Kidney (tissue), 14 donors: Measurements from ENCODE around the gene FARP1. TPM values are rescaled to one million over a fixed set of nuclear protein-coding genes. Genes with fewer than 3 reads are reported as not detected.

Source experiments
- DNase-seq, 5 donors: peaks; one replicate each; pipeline ENCODE4 v3.0.0-alpha.2; 2013 to 2020
- FAIRE-seq: peaks from 2 replicates; lab custom pipeline; 2012; peaks lifted over from hg19 to GRCh38; lab: Jason Lieb, UNC
- H3K27ac ChIP-seq, 2 donors: one replicate each; pipeline ENCODE4 v1.7.0; 2013; ENCODE audit warnings: low read depth in 2 of 2, low read length in 2 of 2, inconsistent platforms in 1 of 2
- H3K27me3 ChIP-seq: one replicate; pipeline ENCODE4 v1.7.1; 2013; ENCODE audit warnings: low read length, inconsistent platforms; ENCODE audit not compliant: control insufficient read depth, insufficient read depth
- H3K36me3 ChIP-seq, 3 donors: one replicate each; pipeline versions ENCODE4 v1.7.0 to v1.7.1; 2013; ENCODE audit warnings: low read length in 3 of 3, control low read depth in 1 of 3, inconsistent platforms in 1 of 3; ENCODE audit not compliant: insufficient read depth in 3 of 3, control insufficient read depth in 2 of 3
- H3K4me1 ChIP-seq, 3 donors: one replicate each; pipeline versions ENCODE4 v1.7.0 to v1.7.1; 2013; ENCODE audit warnings: low read length in 3 of 3, inconsistent platforms in 1 of 3, low read depth in 1 of 3; ENCODE audit not compliant: control insufficient read depth in 2 of 3, insufficient read depth in 2 of 3
- H3K4me3 ChIP-seq, 3 donors: one replicate each; pipeline versions ENCODE4 v1.7.0 to v1.8.1; 2013; ENCODE audit warnings: low read length in 3 of 3, control low read depth in 1 of 3, inconsistent platforms in 1 of 3
- H3K9ac ChIP-seq, 3 donors: one replicate each; pipeline versions ENCODE4 v1.7.0 to v1.7.1; 2013; ENCODE audit warnings: low read length in 3 of 3, control low read depth in 1 of 3, inconsistent platforms in 1 of 3
- H3K9me3 ChIP-seq, 3 donors: one replicate each; pipeline versions ENCODE4 v1.7.0 to v1.7.1; 2013; ENCODE audit warnings: low read length in 3 of 3, control low read depth in 1 of 3, inconsistent platforms in 1 of 3; ENCODE audit not compliant: control insufficient read depth in 2 of 3, insufficient read depth in 1 of 3
- intact Hi-C: fragments of 100-400 bp; cut with DNase I; formaldehyde crosslinking; loops from one replicate; pipeline ENCODE4 v1.11.1; 2022
- polyA plus RNA-seq: library from polyadenylated mRNA; stranded (reverse); fragments of 350-450 nt; fragmentation: Illumina TruSeq; extraction: RNeasy Lipid Tissue Mini Kit (QIAGEN cat#74804); gene quantifications from one replicate; pipeline ENCODE4 v1.2.3, GENCODE V29; 2014; ENCODE audit warnings: low read depth, low replicate concordance; ENCODE audit not compliant: insufficient read depth
- total RNA-seq: library from RNA; stranded (reverse); fragmentation: NEBNext Ultra II Directional; extraction: Animal tissue kit (Norgen Biotek cat#: 25700); gene quantifications from one replicate; pipeline ENCODE4 v1.2.1, GENCODE V29; 2021
- TF ChIP-seq, protein P1 (sequence below): IDR thresholded peaks from 3 replicates; pipeline ENCODE4 v1.5.1; 2012; ENCODE audit warnings: mild to moderate bottlenecking, moderate library complexity, borderline replicate concordance; ENCODE audit not compliant: insufficient read depth; ENCODE audit errors: extremely low read depth
- donor health status: control.
- donor health status: control.
- donor health status: control.
- donor health status: control.
- donor health status: control.
- donor health status: DM: yes; HTN: yes; CAD: no.
- donor health status: Normal renal cell carcinoma (clear cell type).

FARP1 gene
- total and polyA plus RNA-seq, 2 donors from 2014 or later, result 123 to 229 TPM

DNA sequence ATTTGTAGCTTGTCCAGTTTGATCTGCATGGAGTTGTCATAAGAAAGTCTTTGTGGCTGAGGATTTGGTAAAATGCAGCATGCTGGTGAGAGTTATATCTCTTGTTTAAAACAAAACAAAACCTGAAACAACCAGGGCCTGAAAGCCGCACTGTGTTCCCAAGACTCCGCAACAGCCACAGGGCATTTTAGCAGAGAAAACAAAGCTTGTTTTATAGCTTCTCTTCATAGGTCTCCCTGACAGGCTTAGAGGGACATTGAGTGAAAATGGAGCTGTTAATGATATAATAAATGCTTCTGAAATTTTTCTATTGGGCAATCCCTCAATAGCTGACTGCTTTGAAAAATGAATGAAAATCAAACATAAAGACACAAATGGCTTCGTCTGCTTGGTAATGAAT, 182.8 kb downstream of the FARP1 start:
- no peak for FAIRE-seq
- Histone ChIP-seq H3K27ac (no peak overlapping the region), H3K36me3 (no peaks in the 10 kb centered on the region)

DNA sequence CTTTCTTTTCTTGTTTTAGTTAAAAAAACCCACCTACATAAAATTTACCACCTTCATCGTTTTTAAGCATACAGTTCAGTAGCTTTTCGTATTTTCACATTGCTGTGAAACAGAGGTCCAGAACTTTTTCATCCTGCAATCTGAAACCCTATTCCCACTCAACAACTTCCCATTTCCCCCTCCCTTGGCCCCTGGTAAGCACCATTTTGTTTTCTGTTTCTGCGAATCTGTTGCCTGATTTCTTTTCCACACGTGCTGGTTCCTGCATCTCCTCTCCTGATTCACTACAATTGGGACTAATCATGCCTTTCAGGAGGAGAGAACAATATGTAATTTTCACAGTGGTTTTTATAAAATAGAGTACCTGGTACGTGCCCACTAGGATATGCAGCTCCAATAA, 183.4 kb downstream of the FARP1 start:
- peak in 2 of 5 donors; percentile 49 for DNase-seq
- no peaks in the 10 kb centered on the region for H3K9me3 ChIP-seq
- intact Hi-C loops, result no loop called here
- no peaks in the 10 kb centered on the region for H3K27me3 ChIP-seq
- FAIRE-seq, result no peak
- H3K9ac ChIP-seq, result no peak overlapping the region
- peaks cover 5 to 46% (median 15%) of the 10 kb centered on the region in 3 donors for H3K4me1 ChIP-seq
- TF ChIP-seq, protein P1, sequence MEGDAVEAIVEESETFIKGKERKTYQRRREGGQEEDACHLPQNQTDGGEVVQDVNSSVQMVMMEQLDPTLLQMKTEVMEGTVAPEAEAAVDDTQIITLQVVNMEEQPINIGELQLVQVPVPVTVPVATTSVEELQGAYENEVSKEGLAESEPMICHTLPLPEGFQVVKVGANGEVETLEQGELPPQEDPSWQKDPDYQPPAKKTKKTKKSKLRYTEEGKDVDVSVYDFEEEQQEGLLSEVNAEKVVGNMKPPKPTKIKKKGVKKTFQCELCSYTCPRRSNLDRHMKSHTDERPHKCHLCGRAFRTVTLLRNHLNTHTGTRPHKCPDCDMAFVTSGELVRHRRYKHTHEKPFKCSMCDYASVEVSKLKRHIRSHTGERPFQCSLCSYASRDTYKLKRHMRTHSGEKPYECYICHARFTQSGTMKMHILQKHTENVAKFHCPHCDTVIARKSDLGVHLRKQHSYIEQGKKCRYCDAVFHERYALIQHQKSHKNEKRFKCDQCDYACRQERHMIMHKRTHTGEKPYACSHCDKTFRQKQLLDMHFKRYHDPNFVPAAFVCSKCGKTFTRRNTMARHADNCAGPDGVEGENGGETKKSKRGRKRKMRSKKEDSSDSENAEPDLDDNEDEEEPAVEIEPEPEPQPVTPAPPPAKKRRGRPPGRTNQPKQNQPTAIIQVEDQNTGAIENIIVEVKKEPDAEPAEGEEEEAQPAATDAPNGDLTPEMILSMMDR, result no peak
- H3K4me3 ChIP-seq, result no peak overlapping the region
- no peak overlapping the region for H3K27ac ChIP-seq
- no peaks in the 10 kb centered on the region for H3K36me3 ChIP-seq

More for the DNA sequence above, 182.8 kb downstream of the FARP1 start:
- H3K4me1 ChIP-seq, result peaks cover 5 to 46% (median 15%) of the 10 kb centered on the region in 3 donors
- no peak overlapping the region for H3K4me3 ChIP-seq
- H3K9me3 ChIP-seq, result no peaks in the 10 kb centered on the region
- H3K9ac ChIP-seq, result no peak overlapping the region
- intact Hi-C loops, result no loop called here
- DNase-seq, result peak in 1 of 5 donors; percentile 36
- TF ChIP-seq, protein P1, result no peak
- no peaks in the 10 kb centered on the region for H3K27me3 ChIP-seq

DNA sequence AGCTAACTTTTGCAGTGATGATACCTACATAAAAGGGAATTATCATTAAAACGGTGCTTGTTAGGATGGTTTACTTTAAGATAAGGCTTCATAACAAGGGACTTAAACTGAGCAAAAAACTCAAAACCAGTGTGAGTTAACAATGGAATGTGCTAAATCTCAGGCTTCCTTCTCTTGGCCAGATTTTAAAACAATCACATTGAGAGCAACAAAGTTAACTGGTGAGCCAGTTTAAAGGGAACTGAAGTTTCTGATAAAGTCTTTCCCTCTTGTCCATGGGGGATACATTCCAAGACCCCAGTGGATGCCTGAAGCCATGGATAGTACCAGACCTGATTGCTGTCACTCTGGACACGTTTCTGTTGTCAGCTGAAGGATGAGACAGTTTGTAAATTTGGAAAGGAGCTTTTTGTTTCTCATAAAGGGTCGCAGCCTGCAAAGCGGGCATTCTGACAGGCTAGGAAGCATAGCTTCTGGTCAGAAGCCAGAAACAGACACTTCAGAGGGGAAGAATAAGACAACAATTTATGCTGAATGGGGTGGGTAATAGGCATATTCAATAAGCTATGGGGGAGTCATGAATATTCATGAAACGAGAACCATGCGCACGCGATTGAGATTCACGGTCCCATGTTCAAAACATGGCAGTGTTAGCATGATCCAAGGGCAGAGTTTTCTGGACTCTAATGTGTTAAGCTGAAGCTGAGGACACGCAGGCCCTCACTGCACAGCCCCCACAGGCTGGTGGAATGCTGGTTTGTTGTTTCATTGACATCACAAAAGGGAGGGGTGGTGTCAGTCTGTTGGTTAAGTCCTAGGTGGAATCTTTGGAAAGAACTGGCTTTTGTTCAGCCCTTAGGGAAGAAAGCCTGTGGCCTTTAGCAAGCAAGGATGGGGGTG, 184.7 kb downstream of the FARP1 start:
- Histone ChIP-seq H3K4me1 (peaks cover 5 to 46% (median 15%) of the 10 kb centered on the region in 3 donors), H3K9me3 (no peaks in the 10 kb centered on the region), H3K27me3 (no peaks in the 10 kb centered on the region), H3K36me3 (no peaks in the 10 kb centered on the region), H3K4me3 (no peak overlapping the region), H3K9ac (peak overlapping the region in 1 of 3 donors; percentile 28), H3K27ac (peak overlapping the region in 1 of 2 donors; percentile 12)
- TF ChIP-seq, protein P1, result no peak
- no peak for FAIRE-seq
- intact Hi-C loops, result no loop called here
- DNase-seq, result peak in 4 of 5 donors; percentile 77 to 93 (median 82)
